Activated CD4-positive, alpha-beta T cell treated with anti-CD3 and anti-CD28 coated beads, Interleukin-2, Interleukin-4, amounts not matched to agents 100 ng/mL and 50 ng/mL, durations not matched to agents 16 hours and 8 hours (primary cell): ENCODE data around the gene GMPPB.
"Not testable (repeated sequence)": the region's sequence is repeated elsewhere in the genome, so short reads cannot be mapped to it uniquely, and the experiment has no call there.

Experiments
- DNase-seq: peaks from one replicate; pipeline ENCODE4 v3.0.0-alpha.2; 2020; ENCODE audit warnings: low spot score

Gene GMPPB

DNA sequence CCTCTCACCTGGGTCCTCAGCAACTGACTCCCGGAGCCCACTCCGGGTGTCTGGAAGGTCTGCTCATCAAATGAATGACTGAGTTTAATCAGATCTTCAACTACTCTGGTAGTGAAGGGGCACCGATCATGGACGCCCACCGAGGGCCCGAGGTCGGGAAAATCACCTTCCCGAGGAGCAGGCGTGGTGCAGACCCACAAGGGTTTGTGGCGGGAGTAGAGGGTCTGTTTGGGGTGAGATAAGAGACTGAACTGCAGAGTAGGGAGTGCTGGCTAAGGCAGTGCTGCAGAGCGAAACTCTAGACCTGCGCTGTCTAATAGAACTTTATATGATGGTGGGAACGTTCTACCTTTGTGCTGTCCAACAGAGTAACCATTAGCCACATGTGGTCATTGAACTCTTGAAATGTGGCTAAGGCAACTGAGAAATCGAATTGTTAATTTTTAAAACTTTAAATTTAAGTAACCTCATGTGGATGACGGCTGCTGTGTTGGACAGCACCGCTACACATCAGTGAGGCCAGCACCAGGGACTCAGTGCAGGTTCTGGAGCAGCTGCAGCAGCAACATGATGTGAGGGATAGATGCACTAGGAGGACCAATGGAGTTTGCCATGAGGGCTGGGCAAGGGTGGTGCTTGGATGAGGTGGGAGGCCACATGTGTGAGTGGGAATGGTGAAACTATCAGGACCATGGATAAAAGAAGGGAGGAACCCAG, 33.7 kb downstream of the GMPPB start:
- not testable (repeated sequence) for DNase-seq

DNA sequence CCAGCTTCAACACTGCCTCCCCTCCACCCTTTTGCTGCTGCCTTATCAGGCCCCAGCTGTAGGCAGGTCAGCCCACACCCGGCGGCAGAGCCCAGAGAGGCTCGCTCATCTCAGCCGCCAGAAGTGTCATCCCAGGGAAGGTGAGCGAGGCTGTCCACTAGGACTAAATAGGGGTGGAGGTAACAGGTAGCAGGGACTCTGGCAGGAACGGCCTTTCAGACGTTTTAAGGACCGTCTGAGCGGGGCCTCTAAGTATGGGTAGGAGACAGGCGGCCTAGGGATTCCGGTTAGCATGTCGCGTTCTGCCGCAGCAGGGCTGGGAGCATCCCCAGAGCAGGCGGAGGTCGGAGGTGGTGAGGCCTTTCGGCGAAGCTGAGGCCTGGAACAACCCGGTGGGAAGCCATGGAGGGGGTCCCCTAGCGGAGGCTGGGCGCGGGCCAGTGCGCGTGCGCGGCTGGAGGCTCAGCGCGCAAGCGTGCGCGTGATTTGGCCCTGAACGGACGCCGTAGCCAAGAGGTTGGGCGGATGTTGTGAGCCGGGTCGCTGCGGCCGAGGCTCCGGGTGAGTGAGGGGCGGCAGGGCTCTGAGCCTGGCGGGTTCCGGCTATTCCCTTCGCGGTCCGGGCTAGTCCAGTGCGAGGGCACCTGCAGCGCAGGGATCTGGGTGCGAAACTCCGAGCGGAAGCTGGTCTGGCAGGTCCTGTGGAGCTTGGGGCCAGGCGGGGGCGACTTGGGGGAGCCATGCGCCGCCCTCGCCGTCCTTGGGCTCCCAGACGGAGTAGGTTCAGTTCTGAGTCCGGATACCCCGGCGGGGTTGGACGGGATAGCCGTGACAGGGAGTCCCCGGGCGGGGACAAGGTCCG, 34.5 kb downstream of the GMPPB start, which contains the start of the genes MST1 and RNF123:
Gene MST1, minus strand, starts transcription at position 429 of the 862 bp plus-strand sequence. CDS start 783 bp downstream, outside the sequence.
Gene RNF123, plus strand, starts transcription at position 512 of the 862 bp plus-strand sequence. CDS start 1,609 bp downstream, outside the sequence.
- peak; percentile 93 for DNase-seq

DNA sequence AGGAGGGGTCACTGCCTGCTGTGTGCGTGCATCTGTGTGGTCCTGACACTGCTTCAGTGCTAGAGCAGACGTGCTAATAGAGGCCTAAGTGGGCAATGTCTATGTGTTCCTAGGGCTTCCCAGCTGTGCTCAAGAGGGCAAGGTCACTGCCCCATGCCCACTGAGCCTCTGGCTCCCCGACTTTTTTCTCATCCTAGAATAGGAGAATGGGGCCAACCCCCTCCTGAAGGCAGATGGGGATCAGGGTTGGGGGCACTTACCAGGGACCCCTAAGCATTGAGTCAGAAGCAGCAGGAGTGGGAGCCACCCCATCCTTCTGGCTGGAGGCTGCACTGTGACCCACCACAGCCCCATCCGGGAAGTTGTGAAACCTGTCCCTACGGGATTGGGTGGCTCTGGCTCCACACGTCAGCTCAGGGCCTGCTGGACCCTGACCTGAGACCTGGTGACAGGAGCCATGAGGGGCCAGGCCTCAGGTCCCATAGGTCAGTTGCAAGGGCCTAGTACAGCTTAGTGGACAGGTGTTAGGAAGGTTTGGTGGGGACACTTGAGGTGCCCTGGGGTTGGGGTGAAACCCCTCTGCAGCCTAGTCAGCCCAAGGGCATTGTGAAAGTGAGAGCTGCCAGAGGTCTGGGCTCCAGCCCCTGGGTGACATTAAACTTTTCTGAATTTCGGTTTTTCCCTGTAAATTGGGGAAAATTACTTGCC, 35.3 kb downstream of the GMPPB start:
- DNase-seq, result not testable (repeated sequence)

DNA sequence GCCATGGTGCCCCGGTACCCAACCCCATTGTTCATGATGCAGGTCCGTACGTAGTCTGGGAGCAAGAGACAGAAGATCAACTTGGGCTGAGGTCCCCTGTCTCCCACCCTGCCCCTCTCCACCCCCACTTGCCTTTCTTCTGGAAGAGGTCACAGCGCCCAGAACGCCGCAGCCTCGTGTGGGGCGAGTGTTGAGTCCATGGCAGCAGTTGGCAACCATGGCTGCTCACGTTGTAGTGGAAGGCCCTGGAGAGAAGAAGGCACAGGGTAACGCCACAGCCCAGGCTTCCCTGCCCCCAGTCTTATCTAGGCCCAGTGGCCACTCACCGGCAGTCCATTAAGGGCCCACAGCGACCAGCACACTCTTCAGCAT, 36.3 kb downstream of the GMPPB start:
- DNase-seq, result not testable (repeated sequence)

DNA sequence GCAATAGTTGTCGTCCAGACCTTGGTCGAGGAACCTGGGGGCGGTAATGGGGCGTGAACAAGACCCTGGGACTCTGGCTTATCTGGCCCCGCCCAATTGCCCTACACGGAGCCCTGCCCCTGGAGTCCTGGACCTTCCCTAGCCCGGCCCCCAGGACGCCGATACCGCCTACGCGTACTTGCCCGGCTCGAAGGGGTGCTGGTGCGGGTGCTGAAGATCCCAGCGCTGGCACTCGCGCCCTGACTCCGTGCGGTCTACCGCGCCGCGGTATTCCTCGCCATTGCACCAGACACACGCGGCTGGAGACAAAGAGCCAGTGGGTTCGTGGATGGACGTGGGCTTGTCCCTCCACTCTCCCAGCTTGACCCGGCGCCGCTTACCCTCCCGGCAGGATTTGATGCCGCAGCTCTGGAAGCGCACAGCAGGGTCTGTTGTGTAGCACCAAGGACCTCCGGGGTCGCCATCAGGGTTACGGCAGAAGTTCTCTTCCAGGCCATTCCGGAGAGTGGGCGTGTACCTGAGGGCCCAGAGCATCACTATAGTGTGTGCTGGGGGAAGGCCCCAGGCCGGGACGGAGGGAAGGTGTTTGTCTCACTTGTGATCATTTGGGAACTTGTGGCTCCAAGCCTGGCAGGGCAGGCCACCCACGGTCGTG, 36.9 kb downstream of the GMPPB start:
- DNase-seq, result peak; percentile 30

DNA sequence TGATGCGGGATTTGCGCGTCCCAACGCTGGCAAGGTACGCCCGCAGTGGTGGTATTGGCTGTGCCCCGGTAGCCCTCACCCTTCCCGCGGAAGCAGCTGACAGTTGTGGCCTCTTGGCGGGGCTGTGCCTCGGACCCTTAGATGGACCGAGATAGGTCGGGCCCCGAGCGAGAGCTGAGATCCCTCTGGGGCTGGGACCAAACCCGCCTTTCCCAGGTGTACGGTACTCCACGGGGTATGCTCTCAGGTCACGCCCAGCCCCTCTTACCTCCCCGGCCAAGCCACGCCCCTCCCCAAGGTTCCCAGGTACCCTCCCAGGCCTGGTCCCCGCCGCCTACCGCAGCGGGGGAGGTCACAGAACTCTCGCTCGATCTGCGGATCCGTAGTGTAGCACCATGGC, 37.4 kb downstream of the GMPPB start:
- DNase-seq, result not testable (repeated sequence)

DNA sequence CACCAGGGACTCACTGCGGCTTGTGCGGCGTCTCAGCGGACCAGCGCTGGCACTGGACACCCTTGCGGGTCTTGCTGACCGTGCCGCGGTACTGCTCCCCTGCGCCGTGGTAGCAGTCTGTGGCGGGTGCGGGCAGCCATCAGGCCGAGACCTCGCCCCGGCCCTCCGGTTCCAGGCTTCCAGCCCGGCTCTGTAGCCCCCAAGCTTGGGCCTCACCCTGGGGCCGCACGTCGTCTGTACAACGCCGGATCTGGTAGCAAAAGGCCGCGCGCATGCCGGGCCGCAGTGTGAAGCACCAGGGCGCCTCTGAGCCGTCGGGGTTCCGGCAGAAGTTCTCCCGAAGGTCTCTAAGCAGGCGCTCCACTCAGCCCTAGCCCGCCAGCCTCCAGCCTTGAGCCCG, 37.9 kb downstream of the GMPPB start:
- DNase-seq, result not testable (repeated sequence)

DNA sequence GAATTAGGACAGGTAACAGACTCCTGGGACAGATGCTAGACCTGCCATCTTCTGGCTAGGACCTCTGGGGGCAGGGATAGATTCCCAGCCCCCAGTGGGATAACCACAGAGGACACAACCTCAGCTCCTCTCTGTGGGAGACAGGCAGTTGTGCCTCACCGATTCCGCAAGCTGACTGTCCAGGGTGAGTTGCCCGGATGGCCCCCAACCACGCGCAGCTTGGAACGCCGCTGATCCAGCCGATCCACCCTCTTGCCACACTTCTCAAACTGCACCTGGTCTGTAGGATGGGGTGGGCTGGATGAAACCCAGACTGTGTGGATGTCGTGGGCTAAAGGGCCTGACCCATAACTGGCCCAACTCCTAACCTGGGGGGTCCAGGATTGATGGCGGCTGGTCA, 38.6 kb downstream of the GMPPB start:
- DNase-seq, result not testable (repeated sequence)

DNA sequence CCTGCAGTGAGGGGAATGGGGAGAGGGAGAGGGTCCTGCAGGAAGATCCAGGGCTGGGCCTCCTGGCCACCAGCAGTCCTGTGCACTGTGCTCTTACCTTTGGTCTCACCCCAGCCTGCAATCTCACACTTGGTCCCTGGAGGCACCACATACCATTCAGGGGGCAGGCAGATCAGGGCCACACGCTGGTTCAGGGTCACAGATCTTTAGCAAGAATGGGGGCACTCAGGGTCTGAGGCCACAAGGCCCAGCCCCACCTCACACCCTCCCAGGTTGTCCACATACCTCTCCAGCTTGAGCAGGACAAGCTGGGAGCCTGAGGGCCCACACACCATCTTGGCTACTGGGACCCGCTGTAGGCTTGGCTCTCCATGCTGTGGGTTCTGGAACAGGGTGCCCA, 39.3 kb downstream of the GMPPB start:
- DNase-seq, result not testable (repeated sequence)

DNA sequence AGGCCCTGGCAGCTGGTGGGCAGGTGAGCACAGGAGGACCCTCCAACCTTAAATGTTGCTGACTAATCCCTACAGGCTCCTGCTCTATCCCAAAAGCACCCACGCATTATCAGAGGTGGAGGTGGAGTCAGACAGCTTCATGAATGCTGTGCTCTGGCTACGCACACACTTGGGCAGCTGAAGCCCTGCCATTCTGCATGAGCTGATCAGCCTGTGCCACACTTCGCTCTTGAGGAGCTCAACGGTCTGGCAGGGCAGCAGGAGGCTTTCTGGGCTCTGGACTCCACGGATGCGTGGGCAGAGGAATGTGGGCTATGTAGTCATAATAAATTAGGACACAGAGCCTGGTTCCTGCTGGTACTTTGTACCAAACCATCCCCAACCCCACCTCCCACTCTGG, 40.6 kb downstream of the GMPPB start:
- DNase-seq, result no peak

DNA sequence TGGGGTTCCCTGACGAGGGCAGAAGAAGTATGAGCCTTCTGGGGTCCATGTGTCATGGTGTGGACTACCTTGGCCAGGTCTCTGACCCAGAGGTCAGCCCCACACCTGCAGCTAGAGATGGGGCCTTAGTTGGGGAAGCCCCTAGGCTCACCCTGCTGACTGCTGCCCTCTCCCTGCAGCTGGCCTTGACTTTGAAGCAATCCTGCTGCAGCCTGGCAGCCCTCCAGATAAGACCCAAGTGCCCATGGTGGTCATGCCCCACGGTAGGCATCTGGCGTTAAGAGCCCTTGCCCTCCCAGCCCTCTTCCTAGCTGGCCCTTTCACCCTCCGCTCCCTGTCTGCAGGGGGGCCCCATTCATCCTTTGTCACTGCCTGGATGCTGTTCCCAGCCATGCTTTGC, 42.2 kb downstream of the GMPPB start:
- no peak for DNase-seq

DNA sequence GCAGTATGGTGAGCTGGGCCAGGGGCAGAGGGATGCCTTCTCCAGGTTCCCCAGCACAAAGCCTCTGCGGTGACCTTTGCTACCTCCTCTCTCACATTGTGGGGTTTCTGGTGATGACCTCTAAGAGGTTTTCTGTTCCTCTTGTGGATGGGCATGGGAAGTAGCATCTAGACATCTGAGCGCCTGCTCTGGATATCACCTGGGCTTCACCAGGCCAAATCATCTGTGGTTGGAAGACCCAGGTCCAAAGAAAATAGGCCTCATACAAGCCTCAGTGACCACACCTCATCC, 42.6 kb downstream of the GMPPB start:
- no peak for DNase-seq

DNA sequence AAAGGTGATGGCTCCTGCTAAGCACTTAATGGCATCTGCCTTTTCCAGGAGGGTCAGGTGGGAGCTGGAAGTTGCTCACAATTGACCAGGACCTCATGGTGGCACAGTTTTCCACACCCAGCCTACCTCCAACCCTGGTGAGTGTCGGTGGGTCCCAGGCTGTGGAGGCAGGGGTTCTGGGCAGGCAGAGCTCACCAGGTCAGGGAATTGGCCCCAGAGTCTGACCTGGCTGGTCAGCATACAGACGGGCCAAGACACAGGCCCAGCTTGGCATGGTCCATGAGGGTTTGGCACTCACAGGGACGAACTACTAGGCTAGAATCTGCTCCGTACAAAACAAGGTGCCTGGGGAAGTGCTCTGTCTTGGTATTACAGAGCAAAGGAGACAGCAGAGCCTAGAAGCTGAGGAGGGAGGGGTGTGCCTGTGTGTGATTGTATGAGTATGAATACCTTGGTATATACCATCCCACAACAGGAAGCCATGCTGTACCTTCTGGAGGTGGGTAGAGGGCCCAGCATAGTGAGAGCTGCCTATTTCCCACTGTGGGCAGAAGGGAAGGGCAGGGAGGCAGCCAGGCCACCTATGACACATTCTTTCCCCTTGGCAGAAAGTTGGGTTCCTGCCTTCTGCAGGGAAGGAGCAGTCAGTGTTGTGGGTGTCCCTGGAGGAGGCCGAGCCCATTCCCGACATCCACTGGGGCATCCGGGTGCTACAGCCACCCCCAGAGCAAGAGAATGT, 43.1 kb downstream of the GMPPB start:
- DNase-seq, result no peak

DNA sequence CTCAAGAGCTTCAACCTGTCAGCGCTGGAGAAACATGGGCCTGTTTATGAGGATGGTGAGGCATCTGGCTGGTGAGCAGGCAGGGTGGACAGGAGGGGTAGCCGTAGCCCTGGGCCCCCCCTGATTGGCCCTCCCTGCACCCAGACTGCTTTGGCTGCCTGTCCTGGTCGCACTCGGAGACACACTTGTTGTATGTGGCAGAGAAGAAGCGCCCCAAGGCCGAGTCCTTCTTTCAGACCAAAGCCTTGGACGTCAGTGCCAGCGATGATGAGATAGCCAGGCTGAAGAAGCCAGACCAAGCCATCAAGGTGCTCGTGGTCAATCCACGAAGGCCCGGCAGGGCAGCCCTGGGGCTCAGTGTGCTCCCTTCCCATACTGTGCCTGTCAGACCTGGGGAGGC, 47.8 kb downstream of the GMPPB start:
- no peak for DNase-seq

DNA sequence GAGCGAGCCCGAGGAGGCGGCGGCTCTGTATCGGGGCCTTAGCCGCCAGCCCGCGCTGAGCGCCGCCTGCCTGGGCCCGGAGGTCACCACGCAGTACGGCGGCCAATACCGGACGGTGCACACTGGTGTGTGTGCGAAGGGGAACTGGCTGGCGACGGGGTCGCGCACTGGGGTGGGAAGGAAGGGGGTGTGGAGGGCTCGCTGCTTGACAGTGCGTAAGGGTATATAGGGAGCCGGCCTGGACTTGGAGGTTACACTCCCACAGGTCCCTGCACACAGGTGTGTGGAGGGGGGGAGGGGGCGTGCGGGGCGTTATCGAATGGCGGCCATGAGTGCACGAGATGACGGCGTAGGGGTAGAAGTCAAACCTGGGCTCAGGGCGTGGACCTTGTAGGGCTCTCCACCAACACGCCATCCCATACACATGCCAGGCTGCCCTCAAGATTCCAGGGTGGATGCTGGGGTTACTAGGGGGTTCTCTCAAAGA, 49.2 kb downstream of the GMPPB start:
- no peak for DNase-seq

DNA sequence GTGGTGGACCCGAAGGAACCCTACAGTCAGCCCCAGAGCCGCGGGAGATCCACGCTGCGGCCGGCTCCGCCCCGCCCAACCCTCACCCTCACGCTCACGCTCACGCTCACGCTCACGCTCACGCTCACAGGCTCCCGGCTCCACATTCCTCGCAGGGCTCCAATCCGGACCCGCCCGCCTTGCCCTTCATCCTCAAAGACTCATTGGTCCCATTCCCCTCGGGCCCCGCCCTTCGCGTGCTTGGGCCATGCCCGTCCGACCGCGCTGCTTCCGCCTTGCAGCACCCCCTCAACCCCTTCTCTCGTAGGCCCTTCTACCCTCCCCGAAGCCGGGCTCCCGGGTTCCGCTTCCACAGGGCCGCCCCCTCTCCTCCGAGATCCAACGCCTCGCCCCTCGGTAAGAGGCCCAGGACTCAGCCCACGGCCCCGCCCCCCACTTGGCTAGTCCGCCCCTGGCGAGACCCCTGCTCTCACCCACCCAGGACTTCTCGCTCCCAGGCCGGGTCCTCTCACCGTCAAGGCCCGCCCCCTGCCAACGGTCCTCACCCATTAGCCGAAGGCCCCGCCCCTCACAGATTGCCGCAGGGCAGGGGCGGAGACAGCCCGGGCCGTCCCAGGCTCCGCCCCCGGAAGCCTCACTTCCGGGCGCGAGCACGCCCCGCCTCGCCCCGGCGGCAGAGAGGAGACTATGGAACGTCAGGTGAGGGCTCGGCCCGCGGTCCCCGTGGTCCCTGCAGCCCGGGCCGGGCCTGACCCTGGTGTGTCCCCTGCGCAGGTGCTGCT, 49.8 kb downstream of the GMPPB start, which contains the start of gene APEH:
Gene APEH, plus strand, starts transcription at position 637 of the 782 bp plus-strand sequence. Its CDS starts 51 bp downstream, at position 688.
- DNase-seq, result peak; percentile 99

DNA sequence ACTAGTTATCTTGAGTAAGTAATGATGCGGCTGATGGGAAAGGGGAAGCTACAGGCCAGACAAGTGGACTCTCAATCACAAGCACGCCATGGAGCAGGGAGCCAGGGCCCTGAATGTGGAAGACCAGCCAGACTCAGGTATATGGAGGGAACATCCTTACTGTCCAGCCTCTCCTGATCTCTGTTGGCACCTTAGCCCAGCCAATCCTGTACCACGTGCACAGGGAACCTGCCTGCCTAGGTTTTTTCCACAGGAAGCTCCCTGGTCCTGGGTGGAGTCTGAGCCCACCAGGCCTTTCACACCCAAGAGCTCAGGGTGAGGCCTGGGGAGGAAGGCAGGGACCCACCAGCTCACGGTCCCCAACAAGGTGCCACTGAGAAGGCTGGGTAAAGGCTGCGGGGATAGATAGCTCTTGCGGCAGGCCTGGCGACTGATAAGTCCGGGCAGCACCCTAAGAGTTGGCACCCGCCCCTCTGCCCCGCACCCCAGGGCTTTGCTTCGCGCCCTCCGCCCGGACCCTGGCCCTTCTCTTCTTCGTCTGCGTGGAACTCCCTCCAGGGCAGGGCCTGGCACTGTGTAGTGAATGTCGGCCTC, 50.5 kb downstream of the GMPPB start:
- peak; percentile 28 for DNase-seq

DNA sequence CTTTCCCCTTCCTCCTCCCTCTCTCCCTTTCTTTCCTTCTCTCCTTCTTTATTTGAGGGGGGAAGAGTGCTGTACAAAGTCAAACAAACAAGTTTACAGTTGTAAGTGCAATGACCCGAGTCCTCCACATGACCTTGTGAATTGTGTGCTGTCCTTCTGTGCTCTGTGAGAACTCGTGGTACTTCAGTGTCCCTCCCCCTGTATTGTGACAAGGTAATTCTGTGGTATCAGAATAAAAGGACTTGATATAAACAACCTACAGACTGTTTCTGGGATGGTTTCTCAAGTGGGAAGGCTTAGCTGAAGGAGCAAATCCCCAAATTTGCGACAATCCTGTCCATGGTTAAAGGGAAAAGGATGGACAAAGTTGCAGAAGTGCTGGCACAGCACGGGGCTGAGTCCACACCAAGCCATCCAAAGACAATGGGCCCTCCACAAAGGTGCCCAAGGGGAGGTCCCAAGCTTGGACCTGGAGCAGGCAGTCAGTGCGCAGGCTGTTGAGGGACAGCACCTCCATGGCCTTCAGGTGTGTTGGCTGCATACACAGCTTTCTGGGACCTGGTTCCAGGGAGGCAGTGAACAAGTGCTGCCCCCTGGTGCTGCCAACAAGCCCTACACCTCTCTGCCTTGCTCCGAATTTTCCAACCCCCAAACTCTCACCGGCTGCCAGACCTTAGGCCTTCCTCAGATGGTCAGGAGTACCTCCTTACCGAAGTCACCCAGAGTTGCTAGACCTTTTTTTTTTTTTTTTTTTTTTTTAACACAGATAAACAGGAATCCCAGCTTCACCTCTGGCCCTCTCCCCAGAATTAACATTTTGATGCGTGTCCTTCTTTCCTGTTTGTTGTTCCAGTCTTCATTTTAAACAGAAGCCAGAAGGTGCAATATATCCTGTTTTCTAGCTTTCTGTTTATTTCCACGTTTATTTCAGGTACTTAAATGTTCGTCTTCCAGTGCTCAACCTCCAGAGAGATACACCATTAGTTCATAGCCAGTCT, 52.2 kb downstream of the GMPPB start:
- DNase-seq, result peak; percentile 77

DNA sequence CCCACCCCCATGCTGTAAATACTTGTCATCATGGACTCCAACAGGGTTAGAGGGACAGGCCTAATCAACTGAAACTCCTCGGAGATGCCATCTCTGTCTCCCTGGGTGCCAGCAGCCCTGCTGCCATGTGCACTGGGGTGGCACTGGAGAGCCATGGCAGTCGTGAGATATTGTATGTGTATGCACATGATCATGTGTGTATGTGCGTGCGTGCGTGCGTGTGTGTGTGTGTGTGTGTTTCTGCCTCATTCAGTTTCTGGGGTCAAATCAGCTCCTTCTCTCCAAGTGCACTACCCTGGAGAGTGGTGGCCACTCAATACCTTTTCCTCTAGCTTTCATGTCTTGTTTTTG, 52.8 kb downstream of the GMPPB start:
- no peak for DNase-seq
